Measurements from ENCODE around the gene KCNJ1.

Gene KCNJ1

DNA sequence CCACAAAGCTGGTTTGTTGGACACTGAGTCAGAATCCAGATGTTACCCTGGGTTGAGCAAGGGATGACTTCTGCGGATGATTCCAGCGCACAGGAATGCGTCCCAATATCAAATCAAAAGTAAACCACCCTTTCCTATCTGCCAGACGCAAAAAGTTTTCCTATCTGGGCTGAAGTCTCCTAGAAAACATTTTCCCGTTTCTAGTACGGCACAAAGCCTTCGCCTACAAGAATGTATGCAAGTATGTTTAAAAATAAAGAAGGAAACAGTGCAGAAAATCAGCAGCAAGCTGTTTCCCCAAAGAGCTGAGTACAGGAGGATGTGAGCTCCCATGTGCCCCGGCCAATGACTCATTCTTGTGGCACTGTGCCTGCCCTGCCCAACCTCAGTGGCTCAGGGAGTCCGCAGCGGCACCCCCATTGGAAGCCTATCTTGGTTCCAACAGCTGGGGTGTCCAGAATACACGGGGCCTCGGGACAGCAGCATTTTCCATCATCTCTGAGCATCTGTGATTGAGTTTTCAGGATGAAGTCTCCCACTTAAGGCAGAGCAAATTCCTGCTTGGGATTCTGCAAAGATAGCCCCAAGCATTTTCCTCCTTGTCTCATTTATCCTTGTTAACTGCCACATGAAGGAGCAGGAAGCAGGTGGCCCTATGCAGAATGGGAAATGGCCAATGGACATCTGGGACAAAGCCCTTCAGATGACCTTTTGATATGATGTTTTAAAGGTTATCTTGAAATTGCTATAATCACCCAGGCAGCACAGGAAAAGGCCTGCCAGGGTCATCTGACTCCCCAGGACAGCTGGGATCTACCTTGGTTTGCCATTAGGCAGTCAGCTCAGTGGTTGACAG lies 41.5 kb upstream of the KCNJ1 start:
- no peak for DNase-seq (ENCODE audit: low read depth, low spot score)
- no peak overlapping the region for H3K4me3 ChIP-seq (ENCODE audit: low read length)
- H3K27ac ChIP-seq (ENCODE audit: low read length): no peak overlapping the region
- no CpG with 5 or more reads among the region's 12 CpGs for WGBS (ENCODE audit: insufficient coverage, insufficient read length)
- peaks cover 25% of the 10 kb centered on the region for H3K27me3 ChIP-seq (ENCODE audit: control insufficient read depth, insufficient read depth, low read length)
- H3K4me1 ChIP-seq (ENCODE audit: control insufficient read depth, insufficient read depth, low read length): peaks cover 1% of the 10 kb centered on the region; the same call in 1 of the 2 replicates
- H3K36me3 ChIP-seq (ENCODE audit: control insufficient read depth, insufficient read depth, low read length): no peaks in the 10 kb centered on the region
- H3K9me3 ChIP-seq (ENCODE audit: control insufficient read depth, insufficient read depth, low read length): no peaks in the 10 kb centered on the region

DNA sequence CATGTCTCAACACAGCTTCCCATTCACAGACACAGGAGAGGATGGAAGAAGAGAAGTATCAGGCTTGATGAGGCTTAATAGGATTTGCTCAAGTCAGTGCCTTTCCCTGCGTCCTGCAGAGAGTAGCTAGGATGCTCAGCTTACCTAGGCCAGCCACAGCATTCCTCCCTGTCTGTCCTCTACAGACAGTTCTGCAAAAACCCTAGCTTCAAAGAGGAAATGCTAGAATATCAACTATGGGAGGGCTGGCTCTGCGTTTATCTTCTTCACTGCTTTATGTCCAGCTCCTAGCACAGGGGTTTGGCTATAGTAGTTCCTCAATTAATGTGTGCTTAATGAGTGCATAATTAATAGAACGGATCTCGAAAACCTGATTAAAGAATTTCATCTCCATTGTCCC lies 40.5 kb upstream of the KCNJ1 start:
- no peak overlapping the region for H3K4me3 ChIP-seq (ENCODE audit: low read length)
- no peak overlapping the region for H3K27ac ChIP-seq (ENCODE audit: low read length)
- H3K4me1 ChIP-seq (ENCODE audit: control insufficient read depth, insufficient read depth, low read length): peaks cover 3% of the 10 kb centered on the region; the same call in 1 of the 2 replicates
- no peaks in the 10 kb centered on the region for H3K36me3 ChIP-seq (ENCODE audit: control insufficient read depth, insufficient read depth, low read length)
- DNase-seq (ENCODE audit: low read depth, low spot score): no peak
- H3K27me3 ChIP-seq (ENCODE audit: control insufficient read depth, insufficient read depth, low read length): peaks cover 36% of the 10 kb centered on the region
- no peaks in the 10 kb centered on the region for H3K9me3 ChIP-seq (ENCODE audit: control insufficient read depth, insufficient read depth, low read length)
- WGBS (ENCODE audit: insufficient coverage, insufficient read length): no CpG with 5 or more reads among the region's 4 CpGs

DNA sequence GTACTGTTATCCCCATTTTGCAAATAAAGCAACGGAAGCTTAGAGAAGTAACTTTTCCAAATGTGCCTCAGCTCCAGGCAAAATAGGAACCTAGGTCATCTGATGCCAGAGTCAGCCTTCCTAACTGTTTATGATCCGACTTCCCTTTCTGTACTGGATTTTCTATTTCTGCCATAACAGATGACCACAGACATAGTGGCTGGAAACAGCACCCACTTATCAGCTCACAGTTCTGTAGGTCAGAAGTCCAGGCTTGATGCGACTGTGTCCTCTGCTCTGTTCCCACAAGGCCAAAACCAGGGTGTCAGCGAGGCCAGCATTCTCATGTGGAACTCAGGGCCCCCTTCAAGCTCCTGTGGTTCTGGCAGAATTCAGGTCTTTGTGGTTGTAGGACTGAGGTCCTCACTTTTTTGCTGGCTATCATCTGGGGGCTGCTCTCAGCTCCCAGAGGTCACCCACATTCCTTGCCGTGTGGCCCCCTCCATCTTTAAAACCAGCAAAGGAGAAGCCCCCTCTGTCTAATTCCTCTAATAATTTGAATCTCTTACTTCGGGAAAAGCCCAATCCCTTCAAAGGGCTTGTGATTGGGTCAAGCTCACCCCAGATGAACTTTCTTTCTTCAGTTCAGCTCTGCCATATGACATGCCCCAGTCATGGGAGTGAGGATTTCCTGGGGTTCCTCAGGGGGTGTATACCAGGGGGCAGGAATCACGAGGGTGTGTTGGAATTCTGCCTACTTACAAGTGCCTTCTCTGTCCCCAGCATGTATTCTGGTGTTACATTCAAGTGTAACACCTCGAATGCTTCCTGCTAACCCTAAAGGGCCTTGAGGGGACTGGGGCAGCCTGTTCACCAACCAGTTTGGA lies 39.3 kb upstream of the KCNJ1 start:
- DNase-seq (ENCODE audit: low read depth, low spot score): no peak

DNA sequence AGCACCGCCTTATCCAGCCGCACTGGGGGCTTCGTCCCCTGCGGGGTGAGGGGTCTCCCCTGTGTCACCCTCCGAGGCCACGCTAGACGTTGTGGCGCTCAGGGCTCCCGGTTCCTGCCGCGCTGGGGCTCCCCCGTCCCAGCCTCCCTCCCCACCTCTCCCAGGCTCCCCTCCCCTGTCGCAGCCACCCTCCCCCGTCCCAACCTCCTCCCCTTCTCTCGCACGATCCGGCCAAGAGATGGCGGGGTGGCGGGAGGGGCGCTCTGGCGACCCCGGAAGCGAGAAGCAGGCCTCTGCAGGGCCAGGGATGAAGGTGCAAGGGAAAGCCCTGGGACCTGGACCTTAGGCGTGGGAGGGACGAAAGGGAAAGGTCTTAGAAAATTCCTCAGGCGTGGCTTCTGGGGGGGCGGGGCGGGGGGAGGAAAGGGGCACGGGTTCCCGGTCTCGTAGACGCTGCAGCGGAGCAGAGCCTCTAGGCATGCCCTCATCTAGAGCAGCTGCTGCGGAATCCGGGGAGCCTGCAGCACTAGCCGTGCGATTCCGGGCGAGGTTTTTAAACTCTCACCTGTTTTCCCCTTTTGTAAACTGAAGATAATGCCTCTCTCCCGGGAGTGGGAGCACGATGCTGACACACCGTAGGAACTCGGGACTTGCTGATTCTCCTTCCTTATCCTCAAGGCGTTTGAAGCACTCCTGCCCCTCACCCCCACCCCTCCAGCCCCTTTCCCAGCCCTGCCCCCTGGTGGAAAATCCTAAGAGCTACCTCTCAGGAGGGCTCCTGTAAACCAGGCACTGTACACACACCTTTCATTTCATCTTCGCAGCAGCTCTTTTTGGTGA lies 38.5 kb upstream of the KCNJ1 start:
- DNase-seq (ENCODE audit: low read depth, low spot score): no peak
- WGBS (ENCODE audit: insufficient coverage, insufficient read length): no CpG with 5 or more reads among the region's 45 CpGs

More for the DNA sequence above, 39.3 kb upstream of the KCNJ1 start:
- H3K27ac ChIP-seq (ENCODE audit: low read length): no peak overlapping the region
- WGBS (ENCODE audit: insufficient coverage, insufficient read length): no CpG with 5 or more reads among the region's 8 CpGs
- peaks cover 47% of the 10 kb centered on the region for H3K27me3 ChIP-seq (ENCODE audit: control insufficient read depth, insufficient read depth, low read length)
- H3K9me3 ChIP-seq (ENCODE audit: control insufficient read depth, insufficient read depth, low read length): no peaks in the 10 kb centered on the region
- peaks cover 6% of the 10 kb centered on the region; the same call in 1 of the 2 replicates for H3K4me1 ChIP-seq (ENCODE audit: control insufficient read depth, insufficient read depth, low read length)
- H3K36me3 ChIP-seq (ENCODE audit: control insufficient read depth, insufficient read depth, low read length): no peaks in the 10 kb centered on the region
- no peak overlapping the region for H3K4me3 ChIP-seq (ENCODE audit: low read length)

DNA sequence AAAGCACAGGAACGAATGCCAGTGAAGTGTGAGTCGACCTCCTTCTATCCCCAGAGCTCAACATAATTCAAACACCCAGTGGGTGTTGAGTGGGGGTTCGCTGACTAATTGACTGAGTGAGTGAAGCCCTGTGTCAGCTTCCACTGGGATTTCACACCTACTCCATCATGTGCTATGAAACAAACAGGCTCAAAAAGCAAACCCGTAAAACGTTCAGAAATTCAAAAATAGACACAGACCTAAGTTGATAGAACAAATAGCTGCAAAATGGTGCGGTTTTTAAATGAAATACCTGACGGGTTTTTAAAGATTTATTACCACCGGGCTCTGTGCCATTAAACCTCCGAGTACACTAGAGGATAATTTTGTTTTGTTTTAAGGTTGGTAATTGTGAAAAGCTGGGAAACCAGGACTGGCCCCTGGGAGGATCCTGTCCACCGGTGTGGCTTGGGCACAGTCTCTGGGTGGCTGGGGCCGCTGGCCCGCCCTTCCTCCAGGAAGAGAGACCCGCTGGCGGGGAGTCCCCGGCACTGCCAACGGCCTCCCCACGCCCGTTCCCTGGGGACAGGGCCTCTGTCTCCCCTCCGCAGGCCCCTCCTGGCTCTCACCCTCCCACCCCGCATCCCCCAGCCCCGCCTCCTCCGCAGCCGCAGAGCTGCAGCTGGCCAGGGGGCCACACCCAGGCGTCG lies 37.7 kb upstream of the KCNJ1 start:
- H3K4me3 ChIP-seq (ENCODE audit: low read length): peak overlapping the region; percentile 68; the same call in 1 of the 2 replicates
- no peak overlapping the region for H3K27ac ChIP-seq (ENCODE audit: low read length)
- H3K27me3 ChIP-seq (ENCODE audit: control insufficient read depth, insufficient read depth, low read length): peaks cover 64% of the 10 kb centered on the region
- H3K4me1 ChIP-seq (ENCODE audit: control insufficient read depth, insufficient read depth, low read length): peaks cover 8% of the 10 kb centered on the region; the same call in 1 of the 2 replicates
- no CpG with 5 or more reads among the region's 25 CpGs for WGBS (ENCODE audit: insufficient coverage, insufficient read length)
- no peak for DNase-seq (ENCODE audit: low read depth, low spot score)
- no peaks in the 10 kb centered on the region for H3K9me3 ChIP-seq (ENCODE audit: control insufficient read depth, insufficient read depth, low read length)
- H3K36me3 ChIP-seq (ENCODE audit: control insufficient read depth, insufficient read depth, low read length): no peaks in the 10 kb centered on the region

More for the DNA sequence above, 38.5 kb upstream of the KCNJ1 start:
- peak overlapping the region; percentile 68; the same call in 1 of the 2 replicates for H3K4me3 ChIP-seq (ENCODE audit: low read length)
- peaks cover 56% of the 10 kb centered on the region for H3K27me3 ChIP-seq (ENCODE audit: control insufficient read depth, insufficient read depth, low read length)
- no peaks in the 10 kb centered on the region for H3K36me3 ChIP-seq (ENCODE audit: control insufficient read depth, insufficient read depth, low read length)
- H3K27ac ChIP-seq (ENCODE audit: low read length): no peak overlapping the region
- H3K4me1 ChIP-seq (ENCODE audit: control insufficient read depth, insufficient read depth, low read length): peaks cover 8% of the 10 kb centered on the region; the same call in 1 of the 2 replicates
- no peaks in the 10 kb centered on the region for H3K9me3 ChIP-seq (ENCODE audit: control insufficient read depth, insufficient read depth, low read length)

DNA sequence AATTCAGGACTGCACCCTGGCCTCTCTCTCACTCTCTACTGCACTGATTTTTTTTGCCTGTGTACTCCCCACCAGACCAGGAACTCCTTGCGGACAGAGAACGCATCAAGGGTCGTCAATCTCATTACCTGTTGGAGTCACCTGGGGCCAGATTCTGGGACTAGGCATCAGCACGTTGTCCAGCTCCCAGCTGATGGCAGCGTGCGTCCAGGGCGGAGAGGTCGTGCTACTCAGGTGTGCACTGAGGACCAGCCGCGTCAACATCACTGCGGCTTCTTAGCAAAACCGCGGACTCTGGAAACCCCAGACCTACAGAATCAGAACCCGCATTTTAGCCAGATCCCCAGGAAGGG lies 37.2 kb upstream of the KCNJ1 start:
- Histone ChIP-seq H3K27me3 (ENCODE audit: control insufficient read depth, insufficient read depth, low read length) (peaks cover 69% of the 10 kb centered on the region), H3K4me1 (ENCODE audit: control insufficient read depth, insufficient read depth, low read length) (peaks cover 8% of the 10 kb centered on the region; the same call in 1 of the 2 replicates), H3K9me3 (ENCODE audit: control insufficient read depth, insufficient read depth, low read length) (no peaks in the 10 kb centered on the region), H3K4me3 (ENCODE audit: low read length) (no peak overlapping the region), H3K27ac (ENCODE audit: low read length) (no peak overlapping the region), H3K36me3 (ENCODE audit: control insufficient read depth, insufficient read depth, low read length) (no peaks in the 10 kb centered on the region)
- no peak for DNase-seq (ENCODE audit: low read depth, low spot score)
- no CpG with 5 or more reads among the region's 14 CpGs for WGBS (ENCODE audit: insufficient coverage, insufficient read length)

DNA sequence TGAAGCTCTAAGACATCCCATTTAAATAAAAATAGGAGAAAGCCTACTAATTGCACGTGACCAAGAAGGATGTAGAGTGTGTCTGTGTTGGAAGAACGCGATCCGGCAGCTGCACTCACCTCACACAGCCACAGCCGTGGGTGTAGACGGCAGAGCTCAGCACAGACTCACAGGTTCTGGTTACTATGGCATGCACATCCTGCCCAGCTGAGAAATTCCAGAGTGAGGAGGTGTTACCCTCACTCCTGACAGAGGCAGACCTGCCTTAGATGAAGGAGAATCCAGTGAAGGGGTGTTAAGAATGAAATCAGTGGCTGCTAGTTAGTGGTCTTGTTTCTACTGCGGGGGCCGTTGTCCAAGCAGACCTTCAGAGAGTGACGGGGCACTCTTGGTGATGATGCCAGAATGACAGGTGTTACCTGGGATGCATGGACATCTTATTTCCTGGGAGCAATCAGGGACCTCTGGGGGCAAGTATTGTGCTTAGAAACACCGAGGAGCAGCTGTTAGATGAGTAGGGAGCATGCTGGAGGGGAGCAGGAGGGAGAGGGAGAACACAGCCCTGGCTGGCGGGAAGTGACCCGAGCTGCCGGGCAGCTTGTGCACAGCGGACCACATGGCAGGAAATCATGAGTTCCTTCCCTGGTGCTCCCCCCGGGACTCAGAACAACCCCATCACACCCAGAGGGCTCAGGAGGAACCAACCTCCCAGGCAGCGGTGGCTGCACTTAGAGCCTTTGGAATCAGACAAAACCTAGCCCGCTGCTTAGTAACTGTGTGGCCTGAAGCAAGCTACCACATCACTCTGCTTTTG lies 36.4 kb upstream of the KCNJ1 start:
- Histone ChIP-seq H3K4me3 (ENCODE audit: low read length) (no peak overlapping the region), H3K4me1 (ENCODE audit: control insufficient read depth, insufficient read depth, low read length) (peaks cover 8% of the 10 kb centered on the region; the same call in 1 of the 2 replicates), H3K36me3 (ENCODE audit: control insufficient read depth, insufficient read depth, low read length) (no peaks in the 10 kb centered on the region), H3K27ac (ENCODE audit: low read length) (no peak overlapping the region), H3K9me3 (ENCODE audit: control insufficient read depth, insufficient read depth, low read length) (no peaks in the 10 kb centered on the region), H3K27me3 (ENCODE audit: control insufficient read depth, insufficient read depth, low read length) (peaks cover 76% of the 10 kb centered on the region)
- no peak for DNase-seq (ENCODE audit: low read depth, low spot score)
- no CpG with 5 or more reads among the region's 17 CpGs for WGBS (ENCODE audit: insufficient coverage, insufficient read length)

DNA sequence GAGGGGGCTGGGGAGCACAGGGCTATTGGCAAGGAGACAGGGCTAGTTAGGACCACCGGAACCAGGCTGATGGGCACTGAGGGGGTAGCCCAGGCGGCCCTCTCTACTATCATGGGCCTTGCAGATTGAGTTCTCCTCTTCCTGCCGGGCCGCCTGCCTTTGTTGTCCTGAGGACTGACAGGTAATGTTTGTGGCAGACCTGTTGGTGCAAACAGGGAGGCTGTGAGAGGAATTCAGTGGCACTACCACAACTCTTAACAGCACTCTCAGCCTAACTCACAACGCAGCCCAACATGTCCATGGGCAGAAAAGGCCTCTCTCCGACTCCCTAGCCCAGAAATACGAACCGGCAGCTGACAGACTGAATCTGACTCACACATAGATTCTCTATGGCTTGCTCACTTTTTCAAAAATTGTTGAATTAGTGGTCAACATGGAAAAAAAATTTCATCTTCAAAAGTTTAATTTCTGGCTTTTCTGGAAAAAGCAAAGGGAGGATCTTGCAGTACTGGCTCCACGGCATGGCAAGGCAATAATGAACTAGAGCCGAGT lies 35.5 kb upstream of the KCNJ1 start:
- Histone ChIP-seq H3K27ac (ENCODE audit: low read length) (no peak overlapping the region), H3K36me3 (ENCODE audit: control insufficient read depth, insufficient read depth, low read length) (no peaks in the 10 kb centered on the region), H3K27me3 (ENCODE audit: control insufficient read depth, insufficient read depth, low read length) (peaks cover 82% of the 10 kb centered on the region), H3K4me3 (ENCODE audit: low read length) (no peak overlapping the region), H3K4me1 (ENCODE audit: control insufficient read depth, insufficient read depth, low read length) (peaks cover 8% of the 10 kb centered on the region; the same call in 1 of the 2 replicates), H3K9me3 (ENCODE audit: control insufficient read depth, insufficient read depth, low read length) (no peaks in the 10 kb centered on the region)
- no peak for DNase-seq (ENCODE audit: low read depth, low spot score)
- WGBS (ENCODE audit: insufficient coverage, insufficient read length): no CpG with 5 or more reads among the region's 10 CpGs

All from iPS DF 6.9 (cell line).